ENCODE measurements around the gene NFKBIE. TPM values are rescaled to one million over a fixed set of nuclear protein-coding genes. Genes with fewer than 3 reads are reported as not detected.
A peak's percentile ranks its signal among the peaks of the same experiment; 100 is the strongest.

NFKBIE gene
- total and polyA plus RNA-seq, 8 donors = 2.5 to 16.9 (median 7.6) TPM

DNA sequence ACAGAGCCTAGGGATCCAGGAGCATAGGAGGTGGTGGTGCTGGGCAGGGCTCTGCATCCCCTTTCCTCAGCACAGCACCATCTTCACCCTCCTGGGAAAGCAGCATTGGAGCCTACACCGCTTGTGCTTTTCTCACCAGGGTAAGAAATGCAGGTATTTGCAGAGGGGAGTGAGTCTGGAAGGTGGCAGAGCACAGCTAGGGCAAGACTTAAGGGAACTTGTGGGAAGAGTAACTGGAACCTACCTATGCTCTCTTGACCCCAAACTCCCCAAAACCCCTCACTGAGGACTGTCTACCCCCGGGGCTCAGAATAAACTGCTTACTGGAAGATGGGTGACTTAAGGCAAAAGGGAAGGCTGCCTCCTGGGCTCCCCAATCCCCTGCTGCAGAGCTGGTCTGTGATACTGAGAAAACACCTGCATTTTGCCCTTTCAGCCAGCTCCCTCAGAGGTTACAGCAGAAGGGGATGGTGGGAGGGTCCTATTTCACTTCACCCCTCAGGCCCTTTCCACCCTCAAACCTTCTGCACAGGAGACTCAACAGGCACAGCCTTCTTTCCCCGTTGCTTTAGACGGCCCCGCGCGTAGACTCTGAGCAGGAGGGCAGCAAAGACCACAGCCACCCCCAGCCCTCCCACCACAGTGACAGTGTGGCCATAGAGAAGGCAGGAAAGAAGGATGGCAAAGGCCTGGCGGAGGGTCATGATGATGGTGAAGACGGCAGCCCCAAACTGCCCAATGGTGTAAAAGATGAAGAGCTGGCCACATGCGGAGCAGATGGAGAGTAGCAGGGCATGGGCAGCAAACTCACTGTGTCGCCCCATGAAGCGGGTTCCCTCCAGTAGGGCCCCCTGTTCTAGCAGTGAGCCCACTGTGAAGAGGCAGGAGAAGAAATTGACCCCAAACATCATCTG is 10.9 kb downstream of the NFKBIE start:
- TF ChIP-seq, protein P1, sequence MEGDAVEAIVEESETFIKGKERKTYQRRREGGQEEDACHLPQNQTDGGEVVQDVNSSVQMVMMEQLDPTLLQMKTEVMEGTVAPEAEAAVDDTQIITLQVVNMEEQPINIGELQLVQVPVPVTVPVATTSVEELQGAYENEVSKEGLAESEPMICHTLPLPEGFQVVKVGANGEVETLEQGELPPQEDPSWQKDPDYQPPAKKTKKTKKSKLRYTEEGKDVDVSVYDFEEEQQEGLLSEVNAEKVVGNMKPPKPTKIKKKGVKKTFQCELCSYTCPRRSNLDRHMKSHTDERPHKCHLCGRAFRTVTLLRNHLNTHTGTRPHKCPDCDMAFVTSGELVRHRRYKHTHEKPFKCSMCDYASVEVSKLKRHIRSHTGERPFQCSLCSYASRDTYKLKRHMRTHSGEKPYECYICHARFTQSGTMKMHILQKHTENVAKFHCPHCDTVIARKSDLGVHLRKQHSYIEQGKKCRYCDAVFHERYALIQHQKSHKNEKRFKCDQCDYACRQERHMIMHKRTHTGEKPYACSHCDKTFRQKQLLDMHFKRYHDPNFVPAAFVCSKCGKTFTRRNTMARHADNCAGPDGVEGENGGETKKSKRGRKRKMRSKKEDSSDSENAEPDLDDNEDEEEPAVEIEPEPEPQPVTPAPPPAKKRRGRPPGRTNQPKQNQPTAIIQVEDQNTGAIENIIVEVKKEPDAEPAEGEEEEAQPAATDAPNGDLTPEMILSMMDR (IDR thresholded peaks at IDR 0.05) = no peak
- Histone ChIP-seq H3K9me3 (no peaks in the 10 kb centered on the region), H3K27me3 (no peaks in the 10 kb centered on the region), H3K4me3 (no peak overlapping the region), H3K36me3 (peaks cover 11 to 56% (median 42%) of the 10 kb centered on the region in 3 donors), H3K27ac (no peak overlapping the region), H3K4me1 (peaks cover 1 to 29% (median 5%) of the 10 kb centered on the region in 3 donors)
- 75 to 83% methylated on average over 12 of the region's 12 CpGs for WGBS, 2 donors
- ATAC-seq (no peak), DNase-seq (peak in 1 of 6 donors; percentile 55), FAIRE-seq (no peak)
- intact Hi-C loops (cut with DNase I) = no loop called here

DNA sequence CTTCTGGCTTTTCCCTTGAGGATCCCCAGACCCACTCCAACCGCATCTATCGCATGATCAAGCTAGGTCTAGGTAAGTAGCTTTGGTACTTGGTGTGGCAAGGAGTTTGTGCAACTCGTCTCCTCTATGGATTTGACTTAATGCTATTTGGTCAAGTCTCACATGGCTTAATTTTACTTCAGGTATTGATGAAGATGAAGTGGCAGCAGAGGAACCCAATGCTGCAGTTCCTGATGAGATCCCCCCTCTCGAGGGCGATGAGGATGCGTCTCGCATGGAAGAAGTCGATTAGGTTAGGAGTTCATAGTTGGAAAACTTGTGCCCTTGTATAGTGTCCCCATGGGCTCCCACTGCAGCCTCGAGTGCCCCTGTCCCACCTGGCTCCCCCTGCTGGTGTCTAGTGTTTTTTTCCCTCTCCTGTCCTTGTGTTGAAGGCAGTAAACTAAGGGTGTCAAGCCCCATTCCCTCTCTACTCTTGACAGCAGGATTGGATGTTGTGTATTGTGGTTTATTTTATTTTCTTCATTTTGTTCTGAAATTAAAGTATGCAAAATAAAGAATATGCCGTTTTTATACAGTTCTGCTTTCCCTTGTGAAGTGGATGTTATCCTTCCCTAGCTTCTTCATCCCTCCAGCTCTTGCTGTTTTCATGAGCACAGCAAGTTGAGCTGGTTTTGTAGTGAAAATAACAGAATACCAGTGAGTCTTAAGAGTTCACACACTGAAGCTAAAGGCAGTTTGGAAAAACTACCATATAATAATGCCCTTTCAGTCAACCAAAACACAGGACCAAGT is 11.8 kb downstream of the NFKBIE start:
- TF ChIP-seq, protein P1 (IDR thresholded peaks at IDR 0.05) = peak; percentile 5 to 29 (median 7)
- intact Hi-C loops (cut with DNase I) = no loop called here
- Histone ChIP-seq H3K27me3 (no peaks in the 10 kb centered on the region), H3K4me3 (no peak overlapping the region), H3K4me1 (peaks cover 6 to 38% (median 14%) of the 10 kb centered on the region in 3 donors), H3K27ac (no peak overlapping the region), H3K9me3 (no peaks in the 10 kb centered on the region), H3K36me3 (peaks cover 11 to 62% (median 47%) of the 10 kb centered on the region in 3 donors)
- WGBS, 2 donors = 61 to 67% methylated on average over 10 of the region's 10 CpGs
- FAIRE-seq = no peak
- ATAC-seq = no peak
- DNase-seq = peak in 4 of 6 donors; percentile 18 to 53 (median 46)

DNA sequence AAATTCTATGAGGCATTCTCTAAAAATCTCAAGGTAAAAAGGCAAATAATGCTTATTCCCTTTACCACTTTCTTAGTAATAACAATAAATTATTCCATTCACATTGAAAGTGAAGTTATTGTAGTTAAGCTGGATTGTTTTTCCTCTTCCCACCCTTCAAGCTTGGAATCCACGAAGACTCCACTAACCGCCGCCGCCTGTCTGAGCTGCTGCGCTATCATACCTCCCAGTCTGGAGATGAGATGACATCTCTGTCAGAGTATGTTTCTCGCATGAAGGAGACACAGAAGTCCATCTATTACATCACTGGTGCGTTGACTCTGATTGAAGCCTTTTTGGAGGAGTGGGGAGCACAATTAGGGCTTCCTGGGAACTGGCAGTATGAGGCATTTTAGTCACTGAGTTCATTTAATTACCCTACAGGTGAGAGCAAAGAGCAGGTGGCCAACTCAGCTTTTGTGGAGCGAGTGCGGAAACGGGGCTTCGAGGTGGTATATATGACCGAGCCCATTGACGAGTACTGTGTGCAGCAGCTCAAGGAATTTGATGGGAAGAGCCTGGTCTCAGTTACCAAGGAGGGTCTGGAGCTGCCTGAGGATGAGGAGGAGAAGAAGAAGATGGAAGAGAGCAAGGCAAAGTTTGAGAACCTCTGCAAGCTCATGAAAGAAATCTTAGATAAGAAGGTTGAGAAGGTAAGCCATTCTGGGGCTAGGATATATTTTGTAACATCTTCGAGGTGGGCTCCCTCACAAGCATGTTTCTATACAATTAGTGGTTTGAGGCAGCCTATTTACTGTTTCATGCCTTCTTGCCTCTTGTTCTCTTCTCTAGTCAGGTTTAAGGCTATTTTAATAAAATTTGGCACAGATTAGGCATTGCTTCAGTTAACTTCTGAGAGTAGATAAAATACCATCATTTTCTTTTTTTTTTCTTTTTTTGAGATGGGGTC is 13.5 kb downstream of the NFKBIE start:
- ATAC-seq (no peak), DNase-seq (peak in 1 of 6 donors; percentile 19), FAIRE-seq (no peak)
- peaks cover 6 to 36% (median 17%) of the 10 kb centered on the region in 3 donors for H3K4me1 ChIP-seq
- no peaks in the 10 kb centered on the region for H3K9me3 ChIP-seq
- H3K4me3 ChIP-seq = no peak overlapping the region
- intact Hi-C loops (cut with DNase I) = no loop called here
- TF ChIP-seq, protein P1 (IDR thresholded peaks at IDR 0.05) = no peak
- no peak overlapping the region for H3K27ac ChIP-seq
- WGBS, 2 donors = 85 to 87% methylated on average over 14 of the region's 14 CpGs
- H3K36me3 ChIP-seq = peaks cover 11 to 62% (median 47%) of the 10 kb centered on the region in 3 donors
- H3K27me3 ChIP-seq = no peaks in the 10 kb centered on the region

DNA sequence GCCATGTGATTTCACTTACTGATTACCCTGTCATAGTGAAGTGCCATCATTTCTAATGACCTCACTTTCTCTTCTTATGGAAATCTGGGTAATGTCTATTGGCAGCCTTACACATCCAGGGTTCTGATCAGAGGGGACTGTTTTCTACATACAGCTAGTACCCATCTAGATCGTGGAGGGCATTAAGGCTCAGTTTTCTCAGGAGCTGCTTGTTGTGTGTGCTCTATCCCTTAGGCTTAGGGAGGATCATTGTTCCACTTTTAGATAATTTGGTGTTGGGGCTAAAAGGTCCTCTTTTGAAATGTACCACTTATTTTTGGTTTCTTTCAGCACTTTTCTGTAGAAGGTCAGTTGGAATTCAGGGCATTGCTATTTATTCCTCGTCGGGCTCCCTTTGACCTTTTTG is 14.6 kb downstream of the NFKBIE start:
- H3K4me1 ChIP-seq = peaks cover 6 to 33% (median 17%) of the 10 kb centered on the region in 3 donors
- ATAC-seq (no peak), FAIRE-seq (no peak), DNase-seq (no peak)
- TF ChIP-seq, protein P1 (IDR thresholded peaks at IDR 0.05) = no peak
- peaks cover 11 to 62% (median 47%) of the 10 kb centered on the region in 3 donors for H3K36me3 ChIP-seq
- WGBS, 2 donors = 60 to 64% methylated on average over 3 of the region's 3 CpGs
- H3K9me3 ChIP-seq = no peaks in the 10 kb centered on the region
- intact Hi-C loops (cut with DNase I) = no loop called here
- no peak overlapping the region for H3K4me3 ChIP-seq
- H3K27ac ChIP-seq = no peak overlapping the region
- no peaks in the 10 kb centered on the region for H3K27me3 ChIP-seq
